ENCODE results near the gene ANKEF1.

Gene ANKEF1

GRCh38 chr20:10067321-10067720 lies 32.5 kb downstream of the ANKEF1 start:
- TF ChIP-seq TAF1 (IDR thresholded peaks at IDR 0.05; ENCODE audit: borderline replicate concordance, insufficient read depth, low read length) = no peak
- no peak for TF ChIP-seq SIN3A (IDR thresholded peaks at IDR 0.05; ENCODE audit: borderline replicate concordance, insufficient read depth, low read length)
- no peak for TF ChIP-seq REST (IDR thresholded peaks at IDR 0.05; ENCODE audit: insufficient read depth in 1 of 2, low read depth in 2 of 2, low read length in 2 of 2)
- no peak for TF ChIP-seq FOXP2 (optimal IDR thresholded peaks at IDR 0.05; ENCODE audit: borderline replicate concordance, extremely low read depth, extremely low read length, insufficient read depth)

GRCh38 chr20:10074513-10074912 lies 39.7 kb downstream of the ANKEF1 start:
- no peak for TF ChIP-seq FOXP2 (optimal IDR thresholded peaks at IDR 0.05; ENCODE audit: borderline replicate concordance, extremely low read depth, extremely low read length, insufficient read depth)
- TF ChIP-seq POLR2AphosphoS5 (IDR thresholded peaks at IDR 0.05; ENCODE audit: low read depth, low read length) = no peak
- TF ChIP-seq TAF1 (IDR thresholded peaks at IDR 0.05; ENCODE audit: borderline replicate concordance, insufficient read depth, low read length) = no peak
- no peak for TF ChIP-seq SIN3A (IDR thresholded peaks at IDR 0.05; ENCODE audit: borderline replicate concordance, insufficient read depth, low read length)
- no peak for TF ChIP-seq REST (IDR thresholded peaks at IDR 0.05; ENCODE audit: insufficient read depth in 1 of 2, low read depth in 2 of 2, low read length in 2 of 2)

- TF ChIP-seq FOXP2 (optimal IDR thresholded peaks at IDR 0.05; ENCODE audit: borderline replicate concordance, extremely low read depth, extremely low read length, insufficient read depth) = no peak
- TF ChIP-seq TAF1 (IDR thresholded peaks at IDR 0.05; ENCODE audit: borderline replicate concordance, insufficient read depth, low read length) = no peak
- no peak for TF ChIP-seq POLR2AphosphoS5 (IDR thresholded peaks at IDR 0.05; ENCODE audit: low read depth, low read length)
- TF ChIP-seq REST (IDR thresholded peaks at IDR 0.05; ENCODE audit: insufficient read depth in 1 of 2, low read depth in 2 of 2, low read length in 2 of 2) = no peak
- TF ChIP-seq SIN3A (IDR thresholded peaks at IDR 0.05; ENCODE audit: borderline replicate concordance, insufficient read depth, low read length) = no peak
Measured at GRCh38 chr20:10075606-10076005, 40.8 kb downstream of the ANKEF1 start.

- no peak for TF ChIP-seq REST (IDR thresholded peaks at IDR 0.05; ENCODE audit: insufficient read depth in 1 of 2, low read depth in 2 of 2, low read length in 2 of 2)
- TF ChIP-seq SIN3A (IDR thresholded peaks at IDR 0.05; ENCODE audit: borderline replicate concordance, insufficient read depth, low read length) = no peak
- TF ChIP-seq TAF1 (IDR thresholded peaks at IDR 0.05; ENCODE audit: borderline replicate concordance, insufficient read depth, low read length) = no peak
- no peak for TF ChIP-seq FOXP2 (optimal IDR thresholded peaks at IDR 0.05; ENCODE audit: borderline replicate concordance, extremely low read depth, extremely low read length, insufficient read depth)
- no peak for TF ChIP-seq POLR2AphosphoS5 (IDR thresholded peaks at IDR 0.05; ENCODE audit: low read depth, low read length)
Measured at GRCh38 chr20:10076126-10077080, 41.6 kb downstream of the ANKEF1 start.

Data from PFSK-1 (cell line).